ENCODE results near the gene RBM4.
"Not testable (repeated sequence)": the region's sequence is repeated elsewhere in the genome, so short reads cannot be mapped to it uniquely, and the experiment has no call there.

RBM4 gene

DNA sequence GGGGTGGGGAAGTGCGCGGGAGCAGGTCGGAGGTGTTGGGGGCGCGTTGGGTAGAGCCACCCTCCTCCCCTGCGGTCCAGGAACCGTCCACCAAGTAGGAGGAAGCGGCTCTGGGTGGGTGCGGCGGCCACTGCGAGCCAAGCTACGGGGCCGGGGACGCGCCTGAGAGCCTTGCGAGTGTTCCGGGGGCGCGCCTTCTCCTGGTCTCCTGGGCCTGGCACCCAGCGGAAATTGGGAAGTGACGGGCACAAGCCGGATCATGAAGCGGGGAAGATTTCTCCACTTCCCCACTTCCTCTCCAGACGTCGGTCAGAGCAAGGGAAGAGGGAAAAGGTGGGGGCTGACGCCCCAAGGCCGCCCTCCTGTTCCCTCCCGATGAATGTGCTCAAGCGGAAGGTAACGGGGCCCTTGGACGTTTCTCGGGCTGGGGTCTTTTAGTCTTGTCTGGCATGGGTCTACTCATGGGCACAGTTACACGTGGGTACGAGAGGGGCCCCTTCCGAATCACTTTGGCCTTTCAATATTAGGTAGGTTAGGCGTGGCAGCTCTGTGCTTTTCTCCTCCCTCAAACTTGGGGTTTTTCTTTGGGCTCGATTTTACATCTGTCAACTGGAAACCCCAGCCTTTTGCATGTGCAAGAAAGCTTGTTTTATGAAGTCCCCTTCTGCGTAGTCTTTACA lies 21.2 kb upstream of the RBM4 start:
- DNase-seq, result peak in 1 of 2 experiments; percentile 32

- no peak for DNase-seq
Measured at GRCh38 chr11:66619080-66619554, 19.4 kb upstream of the RBM4 start.

GRCh38 chr11:66624450-66624849 lies 14.1 kb upstream of the RBM4 start:
- DNase-seq, result no peak

- no peak for DNase-seq
Measured at GRCh38 chr11:66625041-66625751, 13.3 kb upstream of the RBM4 start.

- no peak for DNase-seq
Measured at GRCh38 chr11:66625752-66626149, 12.8 kb upstream of the RBM4 start.

DNA sequence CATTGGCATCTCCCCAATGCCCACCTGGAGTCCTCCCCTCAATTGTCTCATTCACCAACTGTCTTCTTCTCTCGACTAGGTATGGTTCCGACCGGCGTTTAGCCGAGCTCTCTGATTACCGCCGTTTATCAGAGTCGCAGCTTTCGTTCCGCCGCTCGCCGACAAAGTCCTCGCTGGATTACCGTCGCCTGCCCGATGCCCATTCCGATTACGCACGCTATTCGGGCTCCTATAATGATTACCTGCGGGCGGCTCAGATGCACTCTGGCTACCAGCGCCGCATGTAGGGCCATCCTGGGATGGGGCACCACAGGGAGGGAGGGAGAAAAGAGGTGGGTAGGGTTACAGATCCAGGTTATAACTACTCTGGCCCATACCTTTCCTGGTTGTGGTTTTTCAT lies 12.1 kb upstream of the RBM4 start:
- DNase-seq, result no peak

DNA sequence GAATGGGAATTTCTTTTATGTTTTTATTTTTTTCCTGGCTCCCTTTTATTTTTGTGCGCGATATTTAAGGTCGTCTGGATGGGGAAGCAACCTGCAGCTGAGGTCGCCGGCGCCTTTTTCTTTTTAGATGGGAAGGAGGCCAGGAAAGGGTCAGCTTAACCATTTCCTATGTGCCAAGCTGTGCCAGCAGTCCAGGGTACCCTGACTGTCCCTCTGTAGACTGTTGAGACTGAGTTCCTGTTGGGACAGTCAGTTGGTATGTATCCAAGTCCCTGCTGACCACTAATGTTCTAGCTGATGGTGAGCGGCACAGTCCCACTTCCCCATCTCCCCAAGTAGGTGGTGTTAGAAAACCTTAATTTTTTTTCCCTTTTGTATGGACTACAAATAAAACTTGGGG lies 11.6 kb upstream of the RBM4 start:
- no peak for DNase-seq

- DNase-seq, result no peak
Measured at GRCh38 chr11:66628061-66628603, 10.4 kb upstream of the RBM4 start.

- no peak for DNase-seq
Measured at GRCh38 chr11:66629356-66629755, 9.1 kb upstream of the RBM4 start.

DNA sequence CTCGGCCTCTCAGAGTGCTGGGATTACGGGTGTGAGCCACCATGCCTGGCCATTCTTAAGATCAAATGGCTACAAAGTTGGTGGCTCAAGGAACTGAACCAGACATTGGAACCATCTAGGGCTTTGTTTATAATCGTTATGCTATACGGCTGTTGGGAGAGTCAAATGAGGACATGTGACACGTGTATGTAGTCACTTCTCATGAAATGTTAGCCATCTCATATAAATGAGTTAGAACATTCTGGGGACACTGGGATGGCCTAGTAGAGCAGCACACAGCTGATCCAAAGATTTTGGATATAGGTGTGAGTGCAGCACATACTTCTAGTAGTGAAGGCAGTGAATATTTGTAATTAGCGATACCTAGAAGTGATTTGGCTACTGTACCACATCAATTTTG lies 6.6 kb upstream of the RBM4 start:
- no peak for DNase-seq

- DNase-seq, result no peak
Measured at GRCh38 chr11:66632952-66633351, 5.6 kb upstream of the RBM4 start.

GRCh38 chr11:66636411-66636810 lies 2.1 kb upstream of the RBM4 start:
- DNase-seq, result no peak

DNA sequence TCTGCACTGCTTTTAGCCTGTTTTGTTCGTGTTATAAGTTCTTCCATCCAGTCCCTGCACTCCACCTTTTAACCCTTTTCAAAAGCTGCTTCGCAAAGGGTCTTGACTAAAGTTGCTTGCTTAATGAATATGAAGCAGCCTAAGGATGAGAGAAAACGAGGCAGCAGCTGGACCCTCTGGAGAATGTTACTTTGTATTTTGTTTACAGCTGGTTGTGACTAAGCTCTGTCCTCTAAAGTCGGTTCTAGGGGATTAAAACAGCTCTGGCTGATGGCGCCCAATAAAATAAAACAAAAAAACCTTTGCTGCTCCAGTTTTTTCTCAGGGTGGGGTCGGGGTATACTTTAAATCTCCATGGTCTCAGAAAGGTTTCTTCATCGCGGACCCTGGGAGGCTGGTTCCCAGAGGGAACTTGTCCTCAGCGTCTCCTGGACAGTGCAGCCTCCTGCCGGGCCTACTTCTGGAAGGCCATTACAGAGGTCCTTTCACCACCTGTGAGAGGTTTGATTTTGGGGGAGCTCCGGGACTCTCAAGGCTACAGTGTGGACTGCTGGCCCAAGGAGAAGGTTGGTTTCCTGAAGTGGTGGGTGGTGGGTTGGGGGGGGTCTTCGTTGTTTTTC lies 836 bp upstream of the RBM4 start:
- DNase-seq, result no peak

DNA sequence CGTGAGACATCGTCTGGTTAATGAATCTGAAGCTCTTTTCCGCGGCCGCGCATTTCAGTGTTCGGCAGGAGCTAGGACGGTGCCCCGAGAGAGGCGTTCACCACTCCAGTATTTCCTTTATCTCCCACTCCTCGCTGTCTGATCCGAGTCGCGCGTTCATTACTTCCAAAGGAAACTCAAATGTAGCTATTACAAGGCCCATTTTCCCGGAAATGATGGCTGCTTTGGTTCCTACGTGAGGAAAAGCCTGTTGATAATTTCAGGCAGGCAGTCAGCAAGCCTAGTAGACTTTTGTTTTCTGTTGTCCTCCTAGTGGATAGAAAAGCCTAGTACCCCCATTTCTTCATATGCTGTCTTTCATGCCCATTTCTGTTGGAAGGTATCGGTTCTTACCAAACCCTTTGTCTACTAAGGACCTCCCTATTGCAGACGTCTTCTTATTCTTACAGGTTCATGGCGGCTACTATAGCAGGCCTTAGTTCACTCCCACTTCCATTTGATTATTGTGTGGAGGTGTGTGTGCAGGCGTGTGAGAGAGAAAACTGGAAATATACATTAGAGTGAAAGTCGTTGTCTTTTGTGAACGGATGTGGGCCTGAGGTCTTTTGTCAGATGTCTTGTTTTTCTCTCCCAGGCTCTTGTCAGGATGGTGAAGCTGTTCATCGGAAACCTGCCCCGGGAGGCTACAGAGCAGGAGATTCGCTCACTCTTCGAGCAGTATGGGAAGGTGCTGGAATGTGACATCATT lies 737 bp downstream of the RBM4 start:
- DNase-seq, result no peak

DNA sequence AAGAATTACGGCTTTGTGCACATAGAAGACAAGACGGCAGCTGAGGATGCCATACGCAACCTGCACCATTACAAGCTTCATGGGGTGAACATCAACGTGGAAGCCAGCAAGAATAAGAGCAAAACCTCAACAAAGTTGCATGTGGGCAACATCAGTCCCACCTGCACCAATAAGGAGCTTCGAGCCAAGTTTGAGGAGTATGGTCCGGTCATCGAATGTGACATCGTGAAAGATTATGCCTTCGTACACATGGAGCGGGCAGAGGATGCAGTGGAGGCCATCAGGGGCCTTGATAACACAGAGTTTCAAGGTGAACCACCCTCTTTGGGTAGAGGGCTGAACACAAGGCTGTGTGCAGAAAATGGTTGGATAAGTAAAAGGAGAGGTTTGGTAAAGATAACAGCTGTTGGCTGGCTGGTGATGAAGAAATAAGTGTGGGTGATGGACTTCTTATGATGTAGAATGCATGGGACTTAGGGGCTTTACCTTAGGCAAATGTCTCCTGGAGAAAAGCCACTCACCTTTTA lies 1.4 kb downstream of the RBM4 start:
- DNase-seq, result not testable (repeated sequence)

DNA sequence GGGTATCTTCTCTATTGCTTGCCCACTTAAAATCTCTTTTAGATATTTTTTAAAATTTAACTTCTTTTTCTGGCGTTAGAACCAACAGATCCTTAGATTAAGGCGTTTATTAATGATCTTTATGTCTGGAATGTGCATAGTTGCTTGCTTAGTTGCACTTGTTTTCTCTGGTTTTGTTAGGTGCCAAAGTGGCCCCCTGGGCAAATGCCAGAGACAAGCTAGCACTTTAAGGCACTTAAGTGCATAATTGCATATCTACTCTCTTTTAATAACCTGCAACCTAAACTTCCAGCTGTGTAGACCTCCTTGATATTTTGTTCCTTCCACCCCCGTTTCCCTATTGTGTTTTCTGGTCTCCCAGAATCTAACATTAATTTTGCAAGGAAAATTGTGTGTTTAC lies 3.3 kb downstream of the RBM4 start:
- DNase-seq, result no peak

- no peak for DNase-seq
Measured at GRCh38 chr11:66643745-66644437, 5.4 kb downstream of the RBM4 start.

DNA sequence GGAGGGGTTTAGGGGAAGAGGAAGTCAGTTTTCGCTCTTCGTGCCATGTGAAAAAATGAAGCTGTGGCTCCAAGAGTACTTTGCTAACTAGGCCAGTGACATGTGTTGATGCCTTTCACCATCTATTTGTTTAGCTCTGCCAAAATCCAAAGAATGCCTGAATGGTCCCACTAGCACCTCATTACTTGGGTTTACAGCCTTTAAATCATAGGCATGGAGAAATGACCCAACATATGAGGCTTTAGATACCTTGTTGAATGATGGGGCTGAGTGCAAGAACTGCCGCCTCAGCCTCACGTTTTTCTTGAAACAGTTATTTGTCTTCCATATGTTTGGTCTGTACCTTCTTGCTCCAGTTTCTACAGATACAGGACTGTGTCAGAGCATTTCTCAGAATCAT lies 8.3 kb downstream of the RBM4 start:
- no peak for DNase-seq

DNA sequence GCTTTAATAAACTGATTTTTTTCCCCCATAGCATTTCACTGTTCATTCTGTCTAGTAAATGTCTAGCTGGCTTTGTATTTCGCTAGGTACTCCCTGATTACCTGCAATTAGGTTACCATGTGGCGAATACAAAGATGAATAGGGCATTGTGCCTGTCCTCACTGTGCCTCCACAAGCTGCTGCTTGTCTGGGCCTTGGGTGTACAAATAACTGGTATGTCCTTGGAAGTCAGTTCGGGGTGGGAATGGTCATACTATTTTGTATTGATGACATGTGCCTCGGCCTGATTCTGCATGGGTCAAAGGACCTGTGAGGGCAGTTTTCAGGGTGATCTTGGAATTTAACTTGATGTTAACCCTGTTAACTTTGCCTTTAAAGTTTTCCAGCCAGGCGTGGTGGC lies 11.4 kb downstream of the RBM4 start:
- DNase-seq, result no peak

GRCh38 chr11:66651016-66651415 lies 12.5 kb downstream of the RBM4 start:
- DNase-seq, result no peak

- no peak for DNase-seq
Measured at GRCh38 chr11:66652651-66653050, 14.1 kb downstream of the RBM4 start.

GRCh38 chr11:66653123-66653522 lies 14.6 kb downstream of the RBM4 start:
- DNase-seq, result no peak

Measured in activated CD4-positive, alpha-beta T cell treated with anti-CD3 and anti-CD28 coated beads, Interleukin-2, amount 50 U/mL, for 48 hours (primary cell).